Esophagus squamous epithelium (tissue), 5 donors: Measurements from ENCODE around the gene SAP130. TPM values are rescaled to one million over a fixed set of nuclear protein-coding genes. Genes with fewer than 3 reads are reported as not detected.
"Not testable (repeated sequence)": the region's sequence is repeated elsewhere in the genome, so short reads cannot be mapped to it uniquely, and the experiment has no call there.

Experiments used
- DNase-seq: peaks from one replicate; lab custom pipeline; 2025; lab: John Stamatoyannopoulos, UW
- H3K27ac ChIP-seq, 4 donors: fragments of 200-600 bp; sonication (generic); one replicate each; pipeline ENCODE4 v1.5.1; 2016 to 2019; ENCODE audit warnings: mild to moderate bottlenecking in 1 of 4
- H3K27me3 ChIP-seq, 4 donors: fragments of 200-600 bp; sonication (generic); 1 replicate in 3 of 4; 2 replicates in 1 of 4; pipeline versions ENCODE4 v1.5.1 to v1.6.0; 2017 to 2021; ENCODE audit warnings: antibody characterized with exemption in 1 of 4
- H3K36me3 ChIP-seq, 3 donors: fragments of 200-600 bp; sonication (generic); one replicate each; pipeline ENCODE4 v1.5.1; 2016 to 2019
- H3K4me1 ChIP-seq, 3 donors: fragments of 200-600 bp; sonication (generic); one replicate each; pipeline ENCODE4 v1.5.1; 2017 to 2019
- H3K4me3 ChIP-seq, 4 donors: fragments of 200-600 bp; sonication (generic); 1 replicate in 3 of 4; 2 replicates in 1 of 4; pipeline ENCODE4 v1.5.1; 2016 to 2019; ENCODE audit warnings: mild to moderate bottlenecking in 2 of 4, moderate library complexity in 1 of 4
- H3K9me3 ChIP-seq, 3 donors: fragments of 200-600 bp; sonication (generic); one replicate each; pipeline ENCODE4 v1.5.1; 2016 to 2019
- POLR2A ChIP-seq, 4 donors: fragments of 450-650 bp; IDR thresholded peaks; one replicate each; pipeline ENCODE4 v1.6.1; 2017; ENCODE audit warnings: antibody characterized with exemption in 4 of 4, mild to moderate bottlenecking in 4 of 4, moderate library complexity in 3 of 4
- WGBS, 2 donors: methylation state at CpG; one replicate each; pipeline ENCODE4 v1.1.5; 2018; 5-methylcytosine and 5-hydroxymethylcytosine counted together
- intact Hi-C: fragments of 100-400 bp; cut with DNase I; formaldehyde crosslinking; loops from one replicate; pipeline ENCODE4 v1.15.0; 2022
- total RNA-seq, 4 donors: library from RNA; depleted of rRNA; stranded (reverse); fragments of >200 nt; gene quantifications; one replicate each; pipeline ENCODE4 v1.1.0, GENCODE V29; 2016
- TF ChIP-seq, protein P1 (sequence below), 6 experiments: fragments of 450-650 bp in 4 of 6; fragments of 200-600 bp in 2 of 6; sonication (generic) in 2 of 6; IDR thresholded peaks; one replicate each; pipeline ENCODE4 v1.5.1; 2016 to 2019; ENCODE audit warnings: antibody characterized with exemption in 6 of 6, mild to moderate bottlenecking in 4 of 6, moderate library complexity in 4 of 6
- donor health status: DM: yes; HTN: yes; CAD: no.

Gene SAP130
- total RNA-seq, 4 donors from 2014 or later = 5.9 to 12.7 (median 8.0) TPM

DNA sequence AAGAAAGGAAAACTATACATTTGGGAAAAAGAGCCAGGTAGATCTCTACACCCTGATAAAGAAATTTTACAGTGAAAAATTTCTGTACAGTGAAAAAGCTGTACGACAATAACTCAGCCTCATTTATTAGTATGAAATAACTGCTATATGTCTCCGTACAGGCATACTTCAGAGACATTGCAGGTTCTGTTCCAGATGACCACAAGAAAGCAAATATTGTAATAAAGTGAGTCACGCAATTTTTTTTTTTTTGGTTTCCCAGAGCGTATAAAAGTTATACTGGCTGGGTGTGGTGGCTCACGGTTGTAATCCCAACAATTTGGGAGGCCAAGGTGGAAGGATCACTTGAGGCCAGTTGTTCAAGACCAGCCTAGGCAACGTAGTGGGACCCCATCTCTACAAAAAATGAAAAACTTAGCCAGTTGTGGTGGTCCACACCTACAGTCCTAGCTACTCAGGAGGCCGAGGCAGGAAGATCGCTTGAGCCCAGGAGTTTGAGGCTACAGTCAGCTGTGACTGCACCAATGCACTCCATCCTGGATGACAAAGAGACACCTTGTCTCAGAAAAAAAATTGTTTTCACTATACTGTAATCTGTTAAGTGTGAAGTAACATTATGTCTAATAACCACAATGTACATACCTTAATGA, 113.9 kb downstream of the SAP130 start:
- no peak overlapping the region for H3K27ac ChIP-seq
- intact Hi-C loops = no loop called here
- H3K4me3 ChIP-seq = no peak overlapping the region
- no peaks in the 10 kb centered on the region for H3K9me3 ChIP-seq
- WGBS, 2 donors = 62 to 87% methylated on average over 8 of the region's 8 CpGs
- TF ChIP-seq POLR2A (IDR thresholded peaks at IDR 0.05) = no peak
- TF ChIP-seq, protein P1, sequence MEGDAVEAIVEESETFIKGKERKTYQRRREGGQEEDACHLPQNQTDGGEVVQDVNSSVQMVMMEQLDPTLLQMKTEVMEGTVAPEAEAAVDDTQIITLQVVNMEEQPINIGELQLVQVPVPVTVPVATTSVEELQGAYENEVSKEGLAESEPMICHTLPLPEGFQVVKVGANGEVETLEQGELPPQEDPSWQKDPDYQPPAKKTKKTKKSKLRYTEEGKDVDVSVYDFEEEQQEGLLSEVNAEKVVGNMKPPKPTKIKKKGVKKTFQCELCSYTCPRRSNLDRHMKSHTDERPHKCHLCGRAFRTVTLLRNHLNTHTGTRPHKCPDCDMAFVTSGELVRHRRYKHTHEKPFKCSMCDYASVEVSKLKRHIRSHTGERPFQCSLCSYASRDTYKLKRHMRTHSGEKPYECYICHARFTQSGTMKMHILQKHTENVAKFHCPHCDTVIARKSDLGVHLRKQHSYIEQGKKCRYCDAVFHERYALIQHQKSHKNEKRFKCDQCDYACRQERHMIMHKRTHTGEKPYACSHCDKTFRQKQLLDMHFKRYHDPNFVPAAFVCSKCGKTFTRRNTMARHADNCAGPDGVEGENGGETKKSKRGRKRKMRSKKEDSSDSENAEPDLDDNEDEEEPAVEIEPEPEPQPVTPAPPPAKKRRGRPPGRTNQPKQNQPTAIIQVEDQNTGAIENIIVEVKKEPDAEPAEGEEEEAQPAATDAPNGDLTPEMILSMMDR (IDR thresholded peaks at IDR 0.05) = no peak
- DNase-seq = no peak
- H3K27me3 ChIP-seq = no peaks in the 10 kb centered on the region
- H3K36me3 ChIP-seq = no peaks in the 10 kb centered on the region
- no peaks in the 10 kb centered on the region for H3K4me1 ChIP-seq

DNA sequence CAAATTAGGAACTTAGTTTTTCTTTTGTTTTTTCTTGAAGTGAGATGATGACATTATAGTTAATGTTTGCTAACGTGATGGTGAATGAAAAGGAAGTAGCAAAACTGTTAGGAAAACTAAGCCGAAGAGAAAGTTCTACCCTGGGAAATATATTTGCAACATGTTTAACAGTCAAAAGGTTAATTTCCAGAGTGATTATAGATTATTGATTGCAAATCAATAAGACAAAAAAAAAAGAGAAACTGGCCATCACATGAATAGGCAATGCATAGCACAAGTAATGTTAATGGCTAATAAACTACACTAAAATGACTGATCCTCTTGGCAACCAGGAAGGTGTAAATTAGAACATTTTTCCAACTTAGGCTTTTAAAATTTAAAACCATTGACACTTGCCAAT, 116.1 kb downstream of the SAP130 start:
- intact Hi-C loops = no loop called here
- no peak for DNase-seq
- Histone ChIP-seq H3K27me3 (peaks cover 0 to 4% (median 0%) of the 10 kb centered on the region in 4 donors), H3K27ac (no peak overlapping the region), H3K9me3 (no peaks in the 10 kb centered on the region), H3K36me3 (no peaks in the 10 kb centered on the region), H3K4me1 (no peaks in the 10 kb centered on the region), H3K4me3 (no peak overlapping the region)
- WGBS, 2 donors = 49 to 50% methylated on average over 2 of the region's 2 CpGs
- TF ChIP-seq, protein P1 (IDR thresholded peaks at IDR 0.05) = no peak
- TF ChIP-seq POLR2A (IDR thresholded peaks at IDR 0.05) = no peak

DNA sequence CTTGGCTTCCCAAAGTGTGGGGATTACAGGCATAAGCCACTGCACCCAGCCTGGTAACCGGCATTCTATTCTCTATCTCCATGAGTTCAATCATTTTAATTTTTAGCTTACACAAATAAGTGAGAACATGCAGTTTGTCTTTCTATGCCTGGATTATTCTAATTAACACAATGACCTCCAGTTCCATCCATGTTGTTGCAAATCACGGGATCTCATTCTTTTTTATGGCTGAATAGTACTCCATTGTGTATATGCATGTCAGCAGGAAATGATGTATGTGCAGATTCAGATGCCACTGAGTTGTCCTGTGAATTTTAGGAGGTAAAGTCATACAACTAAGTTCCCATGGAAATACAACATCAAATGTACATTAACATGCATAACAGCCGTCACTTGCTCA, 117.4 kb downstream of the SAP130 start:
- TF ChIP-seq, protein P1 (IDR thresholded peaks at IDR 0.05) = no peak
- no peak for TF ChIP-seq POLR2A (IDR thresholded peaks at IDR 0.05)

DNA sequence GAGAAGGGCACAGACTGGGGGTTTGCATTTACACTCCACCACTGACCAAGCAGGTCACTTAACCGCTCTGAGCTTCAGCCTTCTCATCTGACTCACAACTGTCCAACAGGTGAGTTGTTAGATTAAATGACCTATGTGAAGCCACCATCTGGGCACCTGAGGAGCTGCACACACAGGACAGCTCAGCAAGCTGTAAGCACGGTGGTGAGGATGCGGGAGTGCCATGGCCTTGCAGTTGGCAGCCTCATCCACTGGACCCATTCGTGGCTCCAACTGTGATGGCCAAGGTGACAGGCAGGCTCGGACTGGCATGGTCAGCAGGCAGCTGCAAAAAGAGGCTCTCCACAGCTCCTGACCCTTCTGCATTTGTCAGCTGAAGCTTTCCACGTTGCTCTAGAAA, 118.8 kb downstream of the SAP130 start:
- Histone ChIP-seq H3K27me3 (peaks cover 0 to 9% (median 0%) of the 10 kb centered on the region in 4 donors), H3K4me3 (no peak overlapping the region), H3K36me3 (no peaks in the 10 kb centered on the region), H3K27ac (no peak overlapping the region), H3K9me3 (no peaks in the 10 kb centered on the region), H3K4me1 (no peaks in the 10 kb centered on the region)
- intact Hi-C loops = no loop called here
- DNase-seq = no peak
- WGBS, 2 donors = 63 to 75% methylated on average over 1 to 5 of the region's 6 CpGs
- no peak for TF ChIP-seq POLR2A (IDR thresholded peaks at IDR 0.05)
- TF ChIP-seq, protein P1 (IDR thresholded peaks at IDR 0.05) = no peak

More for the DNA sequence above, 117.4 kb downstream of the SAP130 start:
- 91 to 94% methylated on average over 3 of the region's 3 CpGs for WGBS, 2 donors
- no peak overlapping the region for H3K4me3 ChIP-seq
- H3K27ac ChIP-seq = no peak overlapping the region
- H3K36me3 ChIP-seq = no peaks in the 10 kb centered on the region
- no peaks in the 10 kb centered on the region for H3K9me3 ChIP-seq
- DNase-seq = no peak
- intact Hi-C loops = no loop called here
- H3K4me1 ChIP-seq = no peaks in the 10 kb centered on the region
- H3K27me3 ChIP-seq = peaks cover 0 to 9% (median 0%) of the 10 kb centered on the region in 4 donors

DNA sequence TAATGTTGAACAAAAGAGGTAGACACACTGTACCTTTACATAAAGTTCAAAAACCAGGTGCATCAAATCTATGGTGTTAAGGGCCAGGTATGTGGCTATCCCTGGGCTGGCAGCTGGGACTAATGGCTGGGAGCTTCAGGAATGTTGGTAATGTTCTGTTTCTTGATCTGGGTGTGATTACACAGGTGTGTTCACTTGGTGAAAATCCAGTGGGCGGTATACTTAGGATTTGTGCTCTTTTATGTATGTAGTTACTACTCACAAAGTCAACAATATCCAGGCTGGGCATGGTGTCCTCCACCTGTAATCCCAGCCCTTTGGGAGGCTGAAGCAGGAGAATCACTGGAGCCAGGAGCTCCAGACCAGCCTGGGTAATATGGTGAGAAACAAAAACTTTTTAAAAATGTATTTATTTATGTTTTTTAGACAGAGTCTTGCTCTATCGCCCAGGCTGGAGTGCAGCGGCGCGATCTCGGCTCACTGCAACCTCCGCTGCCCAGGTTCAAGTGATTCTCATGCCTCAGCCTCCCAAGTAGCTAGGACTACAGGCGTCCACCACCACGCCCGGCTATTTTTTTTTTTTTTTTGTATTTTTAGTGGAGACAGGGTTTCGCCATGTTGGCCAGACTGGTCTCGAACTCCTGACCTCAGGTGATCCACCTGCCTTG, 120.0 kb downstream of the SAP130 start:
- H3K36me3 ChIP-seq, H3K27me3 ChIP-seq, H3K4me3 ChIP-seq, H3K9me3 ChIP-seq, H3K4me1 ChIP-seq, intact Hi-C loops, H3K27ac ChIP-seq, DNase-seq: not testable (repeated sequence)
- 88 to 92% methylated on average over 10 to 12 of the region's 12 CpGs for whole genome bisulfite sequencing, 2 donors
